Measurements from ENCODE around the gene PQBP1. TPM values are rescaled to one million over a fixed set of nuclear protein-coding genes. Genes with fewer than 3 reads are reported as not detected.

PQBP1 gene
- total RNA-seq, 1 experiment from 2014 or later: 126 TPM

GRCh38 chrX:48905090-48905790 is 7.5 kb downstream of the PQBP1 start:
- CTCF ChIA-PET: no interaction called here
- peaks cover 55% of the 10 kb centered on the region for H3K36me3 Mint-ChIP-seq (ENCODE audit: insufficient read depth, unreplicated experiment)

GRCh38 chrX:48908600-48908999 is 10.9 kb downstream of the PQBP1 start:
- CTCF ChIA-PET: no interaction called here
- no TSS peak for BruUV-seq (replicated peaks)
- Mint-ChIP-seq H3K4me3 (ENCODE audit: unreplicated experiment) (no peak overlapping the region), H3K27ac (ENCODE audit: low read depth, unreplicated experiment) (no peak overlapping the region), H3K36me3 (ENCODE audit: insufficient read depth, unreplicated experiment) (peaks cover 51% of the 10 kb centered on the region), H3K27me3 (ENCODE audit: insufficient read depth, unreplicated experiment) (no peaks in the 10 kb centered on the region), H3K9me3 (ENCODE audit: unreplicated experiment) (peaks cover 15% of the 10 kb centered on the region), H3K4me1 (ENCODE audit: insufficient read depth, unreplicated experiment) (peaks cover 17% of the 10 kb centered on the region)
- intact Hi-C loops (cut with micrococcal nuclease): no loop called here
- TF ChIP-seq CTCF (IDR thresholded peaks at IDR 0.05; ENCODE audit: unreplicated experiment): no peak
- no peak for DNase-seq (ENCODE audit: unreplicated experiment)
- POLR2A ChIA-PET: no interaction called here

More at GRCh38 chrX:48905090-48905790, 7.5 kb downstream of the PQBP1 start:
- no peaks in the 10 kb centered on the region for H3K9me3 Mint-ChIP-seq (ENCODE audit: unreplicated experiment)
- TF ChIP-seq CTCF (IDR thresholded peaks at IDR 0.05; ENCODE audit: unreplicated experiment): no peak
- no peak for DNase-seq (ENCODE audit: unreplicated experiment)
- POLR2A ChIA-PET: interaction anchor here (1.3 kb wide), 1 partner anchor 8 kb away, joined by 3 read pairs; the partner anchor contains the start of genes PQBP1 and TIMM17B
- no peak overlapping the region for H3K4me3 Mint-ChIP-seq (ENCODE audit: unreplicated experiment)
- intact Hi-C loops (cut with micrococcal nuclease): no loop called here
- H3K27ac Mint-ChIP-seq (ENCODE audit: low read depth, unreplicated experiment): no peak overlapping the region
- H3K27me3 Mint-ChIP-seq (ENCODE audit: insufficient read depth, unreplicated experiment): no peaks in the 10 kb centered on the region
- no peaks in the 10 kb centered on the region for H3K4me1 Mint-ChIP-seq (ENCODE audit: insufficient read depth, unreplicated experiment)
- no TSS peak for BruUV-seq (replicated peaks)

GRCh38 chrX:48909703-48910294 is 12.1 kb downstream of the PQBP1 start:
- no TSS peak for BruUV-seq (replicated peaks)
- H3K4me3 Mint-ChIP-seq (ENCODE audit: unreplicated experiment): peak overlapping the region; percentile 91
- no peak for DNase-seq (ENCODE audit: unreplicated experiment)
- no peaks in the 10 kb centered on the region for H3K27me3 Mint-ChIP-seq (ENCODE audit: insufficient read depth, unreplicated experiment)
- CTCF ChIA-PET: no interaction called here
- POLR2A ChIA-PET: no interaction called here
- H3K9me3 Mint-ChIP-seq (ENCODE audit: unreplicated experiment): peaks cover 15% of the 10 kb centered on the region
- H3K4me1 Mint-ChIP-seq (ENCODE audit: insufficient read depth, unreplicated experiment): peaks cover 17% of the 10 kb centered on the region
- no peak for TF ChIP-seq CTCF (IDR thresholded peaks at IDR 0.05; ENCODE audit: unreplicated experiment)
- no peak overlapping the region for H3K27ac Mint-ChIP-seq (ENCODE audit: low read depth, unreplicated experiment)
- intact Hi-C loops (cut with micrococcal nuclease): loop anchor here (5.0 kb wide), 2 partner anchors 42 to 147 kb away; partner anchors contain the start of gene GLOD5
- peaks cover 55% of the 10 kb centered on the region for H3K36me3 Mint-ChIP-seq (ENCODE audit: insufficient read depth, unreplicated experiment)

GRCh38 chrX:48910926-48911411 is 13.2 kb downstream of the PQBP1 start:
- TF ChIP-seq CTCF (IDR thresholded peaks at IDR 0.05; ENCODE audit: unreplicated experiment): no peak
- H3K4me1 Mint-ChIP-seq (ENCODE audit: insufficient read depth, unreplicated experiment): peaks cover 17% of the 10 kb centered on the region
- ChIA-PET CTCF (interaction anchor here (0.9 to 1.1 kb wide), 3 partner anchors 8 to 150 kb away, joined by 3 to 4 read pairs (median 4); no protein-coding TSS in a partner anchor), POLR2A (interaction anchor here (0.9 to 2.6 kb wide), 9 partner anchors 10 to 280 kb away, joined by 3 to 57 read pairs (median 5); partner anchors contain the start of genes HDAC6, PQBP1 and TIMM17B)
- peaks cover 15% of the 10 kb centered on the region for H3K9me3 Mint-ChIP-seq (ENCODE audit: unreplicated experiment)
- H3K4me3 Mint-ChIP-seq (ENCODE audit: unreplicated experiment): peak overlapping the region; percentile 91
- H3K36me3 Mint-ChIP-seq (ENCODE audit: insufficient read depth, unreplicated experiment): peaks cover 50% of the 10 kb centered on the region
- BruUV-seq (replicated peaks): no TSS peak
- intact Hi-C loops (cut with micrococcal nuclease): loop anchor here (5.0 kb wide), 2 partner anchors 44 to 149 kb away; partner anchors contain the start of gene GLOD5
- H3K27ac Mint-ChIP-seq (ENCODE audit: low read depth, unreplicated experiment): peak overlapping the region; percentile 99
- no peaks in the 10 kb centered on the region for H3K27me3 Mint-ChIP-seq (ENCODE audit: insufficient read depth, unreplicated experiment)
- no peak for DNase-seq (ENCODE audit: unreplicated experiment)
